HG03460 (cell line): ENCODE data around the gene XRCC6.
"Not testable (repeated sequence)": the region's sequence is repeated elsewhere in the genome, so short reads cannot be mapped to it uniquely, and the experiment has no call there.

Source experiments
- ATAC-seq: cut with Tn5 transposase; IDR thresholded peaks from one replicate; pipeline ENCODE4 v1.9.1; 2021; ENCODE audit not compliant: unreplicated experiment

Gene XRCC6

GRCh38 chr22:41598081-41598480, 23.0 kb upstream of the XRCC6 start:
- ATAC-seq, result no peak

GRCh38 chr22:41598891-41599635, 22.0 kb upstream of the XRCC6 start:
- ATAC-seq, result no peak

GRCh38 chr22:41600976-41601375, 20.1 kb upstream of the XRCC6 start:
- no peak for ATAC-seq

- peak; percentile 83 for ATAC-seq
Measured at GRCh38 chr22:41603873-41604332, 17.2 kb upstream of the XRCC6 start.

- ATAC-seq, result no peak
Measured at GRCh38 chr22:41608386-41608785, 12.7 kb upstream of the XRCC6 start.

- ATAC-seq, result no peak
Measured at GRCh38 chr22:41612603-41613306, 8.3 kb upstream of the XRCC6 start.

- ATAC-seq, result no peak
Measured at GRCh38 chr22:41613456-41613855, 7.6 kb upstream of the XRCC6 start.

- no peak for ATAC-seq
Measured at GRCh38 chr22:41619979-41620588, 1.0 kb upstream of the XRCC6 start.

GRCh38 chr22:41620589-41621098, 451 bp upstream of the XRCC6 start, which contains the start of gene DESI1:
TSS of gene DESI1 (minus strand) at chr22:41621043. CDS start at chr22:41620839, 204 bp downstream.
- ATAC-seq, result peak; percentile 25

GRCh38 chr22:41621911-41622179, 750 bp downstream of the XRCC6 start:
- no peak for ATAC-seq

- no peak for ATAC-seq
Measured at GRCh38 chr22:41625577-41625976, 4.5 kb downstream of the XRCC6 start.

GRCh38 chr22:41631115-41631514, 10.0 kb downstream of the XRCC6 start:
- not testable (repeated sequence) for ATAC-seq

GRCh38 chr22:41631615-41632014, 10.5 kb downstream of the XRCC6 start:
- not testable (repeated sequence) for ATAC-seq

GRCh38 chr22:41634610-41635009, 13.5 kb downstream of the XRCC6 start:
- not testable (repeated sequence) for ATAC-seq

- ATAC-seq, result no peak
Measured at GRCh38 chr22:41636467-41636866, 15.4 kb downstream of the XRCC6 start.

GRCh38 chr22:41637623-41638022, 16.5 kb downstream of the XRCC6 start:
- ATAC-seq, result not testable (repeated sequence)

- ATAC-seq, result no peak
Measured at GRCh38 chr22:41638124-41638523, 17.0 kb downstream of the XRCC6 start.

- ATAC-seq, result no peak
Measured at GRCh38 chr22:41638748-41639147, 17.7 kb downstream of the XRCC6 start.

- ATAC-seq, result no peak
Measured at GRCh38 chr22:41641854-41642253, 20.8 kb downstream of the XRCC6 start.

GRCh38 chr22:41642331-41643110, 21.4 kb downstream of the XRCC6 start:
- ATAC-seq, result no peak

GRCh38 chr22:41647771-41648170, 26.7 kb downstream of the XRCC6 start:
- ATAC-seq, result no peak
